Kidney epithelial cell (primary cell): Measurements from ENCODE around the gene LENG1. TPM values are rescaled to one million over a fixed set of nuclear protein-coding genes. Genes with fewer than 3 reads are reported as not detected.

Experiments
- DNase-seq: peaks from one replicate; pipeline ENCODE4 v3.0.0-alpha.2; 2010; ENCODE audit warnings: low read depth
- H3K27me3 ChIP-seq: 2 replicates; pipeline ENCODE4 v1.6.0; 2011; ENCODE audit warnings: low read length; ENCODE audit not compliant: control insufficient read depth, insufficient read depth
- H3K36me3 ChIP-seq: 2 replicates; pipeline ENCODE4 v1.5.1; 2011; ENCODE audit warnings: low read length; ENCODE audit not compliant: control insufficient read depth, insufficient read depth
- H3K4me3 ChIP-seq: 2 replicates; pipeline ENCODE4 v1.5.1; 2011; ENCODE audit warnings: low read depth, mild to moderate bottlenecking, control low read depth, low read length
- total RNA-seq: library from RNA; depleted of rRNA; stranded (reverse); fragments of >200 nt; gene quantifications from 2 replicates; pipeline ENCODE4 v1.2.3, GENCODE V29; 2015
- TF ChIP-seq, protein P1 (sequence below): IDR thresholded peaks from 2 replicates; pipeline ENCODE4 v1.5.1; 2011; ENCODE audit warnings: mild to moderate bottlenecking, moderate library complexity, low read length, control low read depth, inconsistent platforms; ENCODE audit not compliant: insufficient read depth, poor library complexity, severe bottlenecking

Gene LENG1
- total RNA-seq, 1 donor from 2014 or later = 7.5 TPM

DNA sequence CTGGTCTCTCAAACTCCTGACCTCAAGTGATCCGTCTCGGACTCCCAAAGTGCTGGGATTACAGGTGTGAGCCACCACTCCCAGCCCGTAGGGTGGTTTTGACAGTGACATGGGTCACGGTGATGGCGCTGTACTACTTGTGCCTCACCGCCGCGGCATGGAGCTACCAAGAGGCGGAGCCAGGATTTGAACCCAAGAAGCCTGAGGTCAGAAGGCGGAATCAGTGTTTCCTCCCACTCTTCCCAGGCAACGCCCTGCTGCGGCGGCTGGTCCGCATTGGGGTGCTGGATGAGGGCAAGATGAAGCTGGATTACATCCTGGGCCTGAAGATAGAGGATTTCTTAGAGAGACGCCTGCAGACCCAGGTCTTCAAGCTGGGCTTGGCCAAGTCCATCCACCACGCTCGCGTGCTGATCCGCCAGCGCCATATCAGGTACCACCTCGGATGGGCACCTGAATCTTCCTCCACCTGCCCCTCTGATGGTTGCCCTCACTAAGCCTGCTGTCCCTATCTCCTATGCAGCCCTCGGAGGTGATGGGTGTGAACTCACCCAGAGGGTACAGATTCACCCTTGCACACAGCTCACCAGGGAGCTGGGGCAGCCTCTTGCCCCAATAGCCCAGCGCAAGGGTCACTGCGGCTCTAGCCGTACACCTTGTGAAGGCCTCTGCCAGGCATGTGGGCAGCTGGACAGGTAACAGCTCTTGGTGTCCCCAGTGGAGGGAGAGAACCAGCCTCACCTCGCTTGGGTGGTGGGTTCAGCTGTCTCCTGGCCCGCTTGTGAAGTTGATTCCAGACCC, 46.7 kb upstream of the LENG1 start:
- TF ChIP-seq, protein P1, sequence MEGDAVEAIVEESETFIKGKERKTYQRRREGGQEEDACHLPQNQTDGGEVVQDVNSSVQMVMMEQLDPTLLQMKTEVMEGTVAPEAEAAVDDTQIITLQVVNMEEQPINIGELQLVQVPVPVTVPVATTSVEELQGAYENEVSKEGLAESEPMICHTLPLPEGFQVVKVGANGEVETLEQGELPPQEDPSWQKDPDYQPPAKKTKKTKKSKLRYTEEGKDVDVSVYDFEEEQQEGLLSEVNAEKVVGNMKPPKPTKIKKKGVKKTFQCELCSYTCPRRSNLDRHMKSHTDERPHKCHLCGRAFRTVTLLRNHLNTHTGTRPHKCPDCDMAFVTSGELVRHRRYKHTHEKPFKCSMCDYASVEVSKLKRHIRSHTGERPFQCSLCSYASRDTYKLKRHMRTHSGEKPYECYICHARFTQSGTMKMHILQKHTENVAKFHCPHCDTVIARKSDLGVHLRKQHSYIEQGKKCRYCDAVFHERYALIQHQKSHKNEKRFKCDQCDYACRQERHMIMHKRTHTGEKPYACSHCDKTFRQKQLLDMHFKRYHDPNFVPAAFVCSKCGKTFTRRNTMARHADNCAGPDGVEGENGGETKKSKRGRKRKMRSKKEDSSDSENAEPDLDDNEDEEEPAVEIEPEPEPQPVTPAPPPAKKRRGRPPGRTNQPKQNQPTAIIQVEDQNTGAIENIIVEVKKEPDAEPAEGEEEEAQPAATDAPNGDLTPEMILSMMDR = no peak
- Histone ChIP-seq H3K36me3 (peaks cover 8% of the 10 kb centered on the region), H3K27me3 (peaks cover under 1% of the 10 kb centered on the region), H3K4me3 (no peak overlapping the region)
- no peak for DNase-seq

DNA sequence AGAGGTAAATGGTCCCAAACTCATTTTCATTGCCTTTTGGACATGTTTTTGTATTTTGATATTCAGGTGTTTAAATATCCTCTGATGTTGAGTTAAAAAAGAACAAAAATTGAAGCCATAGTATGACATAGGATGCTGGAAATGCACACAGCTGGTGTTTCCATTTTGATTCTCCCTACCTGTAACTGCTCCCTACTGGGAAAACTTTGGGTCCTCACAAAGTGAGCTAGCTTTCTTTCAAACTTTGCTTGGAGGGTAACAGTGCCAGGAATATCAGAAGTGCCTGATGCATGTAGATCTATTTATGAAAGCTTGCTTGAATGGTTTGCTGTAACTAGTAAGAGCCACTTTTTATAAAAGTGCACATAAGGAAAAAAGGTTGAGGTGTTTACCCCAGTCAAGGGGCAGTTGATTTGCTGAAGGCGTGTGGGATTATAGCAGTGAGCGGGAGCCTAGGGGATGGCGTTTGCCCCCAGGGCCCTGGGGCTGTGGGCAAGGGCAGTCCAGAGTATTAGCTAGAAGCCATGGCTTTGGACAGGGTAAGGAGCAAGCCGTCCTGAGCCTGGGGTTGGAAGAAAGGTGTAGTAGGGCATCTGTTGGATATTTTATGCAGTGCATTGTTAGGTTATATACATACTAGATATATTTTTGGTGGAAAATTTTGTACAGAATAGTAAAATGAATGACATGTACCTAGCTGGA, 45.4 kb upstream of the LENG1 start:
- no peak for DNase-seq
- Histone ChIP-seq H3K4me3 (no peak overlapping the region), H3K36me3 (peaks cover 7% of the 10 kb centered on the region), H3K27me3 (no peaks in the 10 kb centered on the region)
- TF ChIP-seq, protein P1 = no peak

GRCh38 chr19:54203151-54203611, 43.7 kb upstream of the LENG1 start:
- no peak for DNase-seq
- TF ChIP-seq, protein P1 = no peak

DNA sequence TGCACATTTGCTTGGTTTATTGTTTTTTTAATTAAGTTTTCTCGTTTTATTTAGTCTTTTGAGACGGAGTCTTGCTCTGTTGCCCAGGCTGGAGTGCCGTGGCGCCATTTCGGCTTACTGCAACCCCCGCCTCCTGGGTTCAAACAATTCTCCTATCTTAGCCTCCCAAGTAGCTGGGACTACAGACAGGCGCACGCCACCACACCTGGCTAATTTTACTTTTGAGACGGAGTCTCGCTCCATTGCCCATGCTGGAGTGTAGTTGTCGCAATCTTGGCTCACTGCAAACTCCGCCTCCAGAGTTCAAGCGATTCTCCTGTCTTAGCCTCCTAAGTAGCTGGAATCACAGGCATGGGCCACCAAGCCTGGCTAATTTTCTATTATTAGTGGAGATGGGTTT, 42.5 kb upstream of the LENG1 start:
- Histone ChIP-seq H3K36me3 (peaks cover 3% of the 10 kb centered on the region), H3K27me3 (no peaks in the 10 kb centered on the region), H3K4me3 (peak overlapping the region; percentile 66)
- DNase-seq = no peak
- TF ChIP-seq, protein P1 = no peak

More at GRCh38 chr19:54203151-54203611, 43.7 kb upstream of the LENG1 start:
- Histone ChIP-seq H3K4me3 (no peak overlapping the region), H3K36me3 (peaks cover 7% of the 10 kb centered on the region), H3K27me3 (no peaks in the 10 kb centered on the region)

DNA sequence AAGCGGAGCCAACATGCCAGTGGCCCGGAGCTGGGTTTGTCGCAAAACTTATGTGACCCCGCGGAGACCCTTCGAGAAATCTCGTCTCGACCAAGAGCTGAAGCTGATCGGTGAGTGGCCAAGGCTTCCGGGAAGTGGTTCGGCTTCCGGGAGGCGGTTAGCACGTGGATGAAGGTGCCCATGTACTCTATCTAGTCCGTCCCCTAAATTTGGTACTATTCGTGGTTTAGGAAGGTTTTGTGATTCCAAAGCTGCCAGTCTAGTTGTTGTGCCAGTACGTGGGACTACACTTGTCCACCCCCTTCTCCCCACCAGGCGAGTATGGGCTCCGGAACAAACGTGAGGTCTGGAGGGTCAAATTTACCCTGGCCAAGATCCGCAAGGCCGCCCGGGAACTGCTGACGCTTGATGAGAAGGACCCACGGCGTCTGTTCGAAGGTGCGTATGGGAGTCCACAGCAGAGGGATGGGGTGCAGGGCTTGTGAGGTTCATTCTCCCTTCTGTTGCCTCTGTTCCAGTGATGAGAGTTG, 41.7 kb upstream of the LENG1 start:
- no peak for DNase-seq
- TF ChIP-seq, protein P1 = no peak
- H3K36me3 ChIP-seq = peaks cover 3% of the 10 kb centered on the region
- no peaks in the 10 kb centered on the region for H3K27me3 ChIP-seq
- peak overlapping the region; percentile 66 for H3K4me3 ChIP-seq
